GM12874 (cell line): ENCODE measurements around the gene POC1A.

Experiments used
- TF ChIP-seq, protein P1 (sequence below): IDR thresholded peaks from 2 replicates; pipeline ENCODE4 v1.5.1; 2011; ENCODE audit warnings: low read depth, mild to moderate bottlenecking, control low read depth, low read length, moderate library complexity; ENCODE audit not compliant: insufficient read depth

The POC1A gene

DNA sequence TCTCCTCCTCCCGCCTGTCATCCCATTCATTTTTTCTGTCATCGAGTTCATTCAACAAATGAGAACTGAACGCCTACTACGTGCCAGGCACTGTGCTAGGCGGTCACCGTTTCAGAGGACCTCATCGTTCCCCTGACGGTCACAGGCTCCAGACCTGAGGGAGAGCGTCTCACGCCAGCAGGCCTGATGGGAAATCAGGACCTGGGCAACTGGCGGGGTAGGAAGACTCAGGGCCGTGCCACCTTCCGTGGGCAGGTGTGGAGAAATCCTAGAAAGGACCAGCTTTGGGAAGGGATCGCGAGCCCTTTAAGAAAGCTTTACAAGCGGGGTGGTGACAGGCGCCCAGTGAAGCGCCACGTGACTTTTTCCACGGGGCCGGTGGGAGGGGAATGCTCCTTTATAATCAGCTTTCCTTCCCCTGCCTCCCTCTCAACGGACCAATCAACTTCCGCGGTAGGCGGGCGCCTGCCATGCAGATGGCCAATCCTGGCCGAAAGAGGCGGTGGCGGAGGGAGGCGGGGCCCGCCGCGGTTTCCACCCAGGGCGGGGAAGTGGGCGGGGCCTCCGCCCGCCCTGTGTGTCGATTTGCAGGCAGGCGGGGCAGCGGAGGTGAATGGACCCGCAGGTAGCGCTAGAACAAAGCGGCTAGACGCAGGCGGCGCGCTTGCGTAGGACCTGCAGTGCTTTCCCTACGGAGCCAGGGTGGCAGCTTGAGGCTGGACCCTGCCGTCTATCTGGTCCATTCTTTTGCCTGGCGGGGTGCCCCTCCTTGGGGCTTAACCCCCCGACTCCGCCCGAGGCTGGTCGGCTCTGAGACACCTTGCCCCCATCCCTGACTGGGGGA is 97.0 kb downstream of the POC1A start:
- TF ChIP-seq, protein P1, sequence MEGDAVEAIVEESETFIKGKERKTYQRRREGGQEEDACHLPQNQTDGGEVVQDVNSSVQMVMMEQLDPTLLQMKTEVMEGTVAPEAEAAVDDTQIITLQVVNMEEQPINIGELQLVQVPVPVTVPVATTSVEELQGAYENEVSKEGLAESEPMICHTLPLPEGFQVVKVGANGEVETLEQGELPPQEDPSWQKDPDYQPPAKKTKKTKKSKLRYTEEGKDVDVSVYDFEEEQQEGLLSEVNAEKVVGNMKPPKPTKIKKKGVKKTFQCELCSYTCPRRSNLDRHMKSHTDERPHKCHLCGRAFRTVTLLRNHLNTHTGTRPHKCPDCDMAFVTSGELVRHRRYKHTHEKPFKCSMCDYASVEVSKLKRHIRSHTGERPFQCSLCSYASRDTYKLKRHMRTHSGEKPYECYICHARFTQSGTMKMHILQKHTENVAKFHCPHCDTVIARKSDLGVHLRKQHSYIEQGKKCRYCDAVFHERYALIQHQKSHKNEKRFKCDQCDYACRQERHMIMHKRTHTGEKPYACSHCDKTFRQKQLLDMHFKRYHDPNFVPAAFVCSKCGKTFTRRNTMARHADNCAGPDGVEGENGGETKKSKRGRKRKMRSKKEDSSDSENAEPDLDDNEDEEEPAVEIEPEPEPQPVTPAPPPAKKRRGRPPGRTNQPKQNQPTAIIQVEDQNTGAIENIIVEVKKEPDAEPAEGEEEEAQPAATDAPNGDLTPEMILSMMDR, result no peak

- TF ChIP-seq, protein P1, result no peak
Measured at GRCh38 chr3:52056521-52056967, 97.7 kb downstream of the POC1A start, which contains the start of gene DUSP7. Gene DUSP7 (minus strand): TSS chr3:52056571. CDS start chr3:52056366, 205 bp downstream.

DNA sequence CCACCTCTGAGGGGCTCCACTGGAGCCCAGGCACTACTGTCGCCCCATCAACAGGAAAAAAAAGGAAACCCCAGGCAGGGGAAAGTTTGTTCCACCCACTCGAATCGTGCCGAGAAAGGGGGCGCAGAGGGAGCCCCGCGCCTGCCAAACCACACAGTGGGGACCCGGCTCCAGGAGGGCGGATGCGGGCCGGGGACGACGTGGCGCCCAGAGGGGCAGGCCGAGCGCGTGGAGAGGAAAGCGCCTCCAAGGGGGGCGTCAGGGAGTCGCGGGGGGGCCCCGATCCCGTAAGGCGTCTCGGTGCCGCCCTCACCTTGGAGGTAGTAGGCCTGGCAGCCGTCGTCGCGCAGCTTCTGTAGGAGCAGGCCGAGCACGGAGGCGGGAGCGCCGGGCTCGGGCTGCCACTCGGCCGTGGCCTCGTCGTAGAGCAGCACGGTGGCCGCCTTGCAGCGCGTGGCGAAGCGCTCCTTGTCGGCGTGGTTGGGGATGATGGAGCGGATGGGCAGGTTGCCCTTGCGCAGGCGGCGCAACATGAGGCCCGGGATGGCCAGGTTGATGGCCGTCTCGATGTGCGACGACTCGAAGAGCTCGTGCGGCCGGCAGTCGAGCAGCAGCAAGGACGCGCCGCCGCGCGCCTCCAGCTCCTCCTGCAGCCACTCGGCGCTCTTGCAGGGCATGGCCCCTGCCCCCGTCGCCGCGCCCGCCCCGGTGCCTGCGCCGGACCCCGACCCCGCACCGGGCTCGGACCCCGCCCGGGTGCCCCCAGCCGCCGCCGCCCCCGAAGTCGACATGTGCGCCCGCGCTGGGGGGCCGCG is 98.5 kb downstream of the POC1A start:
- TF ChIP-seq, protein P1, result peak; percentile 49

GRCh38 chr3:52054661-52055511 is 99.3 kb downstream of the POC1A start:
- TF ChIP-seq, protein P1, result peak; percentile 36; the same call in 1 of the 2 replicates

- TF ChIP-seq, protein P1, result peak; percentile 39
Measured at GRCh38 chr3:52053307-52054304, 100.6 kb downstream of the POC1A start.

DNA sequence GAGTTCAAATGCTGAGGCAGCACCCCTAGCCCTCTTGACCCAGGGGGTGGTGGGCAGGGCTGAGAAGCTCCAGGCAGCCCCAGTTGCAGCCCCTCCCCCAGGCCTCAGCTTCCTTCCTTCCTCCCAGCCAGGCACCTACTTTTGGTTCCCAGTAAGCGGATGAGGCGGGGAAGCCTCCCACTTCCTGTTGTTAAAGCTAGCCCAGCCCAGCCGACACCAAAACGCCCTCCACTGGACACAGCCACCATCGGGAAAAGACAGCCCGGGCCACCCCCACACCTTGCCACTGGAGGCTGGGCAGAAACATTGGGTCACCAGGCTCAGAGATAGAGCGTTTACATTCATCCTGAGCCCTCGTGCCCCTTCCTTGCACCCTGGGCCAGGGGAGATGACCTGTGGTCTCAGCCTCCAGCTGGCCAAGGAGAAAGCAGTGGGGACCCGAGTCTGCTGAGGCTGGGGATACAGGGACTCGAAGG is 101.4 kb downstream of the POC1A start:
- TF ChIP-seq, protein P1, result no peak
